Endothelial cell of umbilical vein (primary cell): ENCODE measurements around the gene SCYL1. TPM values are rescaled to one million over a fixed set of nuclear protein-coding genes. Genes with fewer than 3 reads are reported as not detected.

Experiments used
- BruUV-seq: library from RNA; stranded (reverse); fragments of 400-500 nt; replicated peaks from 2 replicates; lab custom pipeline; 2021; lab: Mats Ljungman, UMichigan
- CTCF ChIA-PET: fragments of 300-600, 350-600 bp; sonication (Branson Sonifier 250); formaldehyde crosslinking; loops from one replicate; lab custom pipeline; 2021; ENCODE audit warnings: antibody characterized with exemption, inconsistent platforms; lab: Charles Lee
- POLR2A ChIA-PET: fragments of 300-600, 350-600 bp; sonication (Branson Sonifier 250); formaldehyde crosslinking; loops from one replicate; lab custom pipeline; 2021; ENCODE audit warnings: antibody characterized with exemption, inconsistent platforms; lab: Charles Lee
- DNase-seq: peaks from one replicate; pipeline ENCODE4 v3.0.0-alpha.2; 2011; ENCODE audit warnings: low read depth, low spot score
- FAIRE-seq: peaks from 2 replicates; lab custom pipeline; 2011; peaks lifted over from hg19 to GRCh38; lab: Jason Lieb, UNC
- H2AFZ ChIP-seq: 2 replicates; pipeline ENCODE4 v1.6.0; 2012; ENCODE audit warnings: low read depth, low read length, control low read depth, inconsistent platforms
- H3K27ac ChIP-seq: 2 replicates; pipeline ENCODE4 v1.5.1; 2011; ENCODE audit warnings: low read depth, mild to moderate bottlenecking, control low read depth, low read length, moderate library complexity; ENCODE audit not compliant: insufficient read depth
- H3K27me3 ChIP-seq, 2 experiments: 2 replicates each; pipeline versions ENCODE4 v1.6.0 to v1.6.1; 2011; ENCODE audit warnings: low read length in 2 of 2, mixed read lengths in 1 of 2; ENCODE audit not compliant: control insufficient read depth in 2 of 2, insufficient read depth in 2 of 2
- H3K36me3 ChIP-seq, 2 experiments: 2 replicates in 1 of 2; 3 replicates in 1 of 2; pipeline ENCODE4 v1.5.1; 2011; ENCODE audit warnings: low read length in 2 of 2, mild to moderate bottlenecking in 1 of 2, moderate library complexity in 1 of 2; ENCODE audit not compliant: control insufficient read depth in 2 of 2, insufficient read depth in 2 of 2; ENCODE audit errors: extremely low read depth in 1 of 2
- H3K4me1 ChIP-seq: 3 replicates; pipeline ENCODE4 v1.5.1; 2011; ENCODE audit warnings: mild to moderate bottlenecking, low read length; ENCODE audit not compliant: control insufficient read depth, insufficient read depth; ENCODE audit errors: extremely low read depth
- H3K4me2 ChIP-seq: 2 replicates; pipeline ENCODE4 v1.6.1; 2011; ENCODE audit warnings: low read length, control low read depth, mixed read lengths; ENCODE audit not compliant: insufficient read depth
- H3K4me3 ChIP-seq, 3 experiments: fragments of 200-600 bp in 1 of 3; sonication (generic), shearing (Covaris generic) in 1 of 3; replicated peaks in 1 of 3; 2 replicates each; pipeline ENCODE4 v1.5.1; 2011 to 2016; ENCODE audit warnings: control low read depth in 3 of 3, low read length in 3 of 3, mild to moderate bottlenecking in 2 of 3, inconsistent platforms in 1 of 3, low read depth in 1 of 3, moderate library complexity in 1 of 3; ENCODE audit not compliant: insufficient read depth in 1 of 3
- H3K79me2 ChIP-seq: 2 replicates; pipeline ENCODE4 v1.6.0; 2012; ENCODE audit warnings: low read length, inconsistent platforms; ENCODE audit not compliant: control insufficient read depth, insufficient read depth
- H3K9ac ChIP-seq: replicated peaks from 2 replicates; pipeline ENCODE3; 2011; ENCODE audit warnings: low read length, control low read depth; ENCODE audit not compliant: insufficient read depth; ENCODE audit errors: extremely low read depth
- H3K9me1 ChIP-seq: replicated peaks from 3 replicates; pipeline ENCODE4 v1.6.0; 2011; ENCODE audit warnings: mild to moderate bottlenecking, low read length; ENCODE audit not compliant: control insufficient read depth, insufficient read depth; ENCODE audit errors: extremely low read depth
- H3K9me3 ChIP-seq: replicated peaks from 2 replicates; pipeline ENCODE4 v1.5.1; 2012; ENCODE audit warnings: low read length, inconsistent platforms; ENCODE audit not compliant: control insufficient read depth, insufficient read depth
- H4K20me1 ChIP-seq: replicated peaks from 2 replicates; pipeline ENCODE3; 2011; ENCODE audit warnings: mild to moderate bottlenecking, low read length; ENCODE audit not compliant: control insufficient read depth, insufficient read depth; ENCODE audit errors: extremely low read depth
- EZH2 ChIP-seq: IDR thresholded peaks from 2 replicates; pipeline ENCODE4 v1.6.1; 2012; ENCODE audit warnings: borderline replicate concordance, low read depth, mild to moderate bottlenecking, moderate library complexity, low read length, inconsistent platforms; ENCODE audit not compliant: severe bottlenecking
- FOS ChIP-seq: IDR thresholded peaks from 2 replicates; pipeline ENCODE4 v1.6.1; 2011; ENCODE audit warnings: mild to moderate bottlenecking, low read length, moderate library complexity, borderline replicate concordance; ENCODE audit not compliant: insufficient read depth
- GATA2 ChIP-seq: IDR thresholded peaks from 2 replicates; pipeline ENCODE4 v1.7.0; 2011; ENCODE audit warnings: low read depth, mild to moderate bottlenecking, moderate library complexity, mixed read lengths, low read length; ENCODE audit not compliant: insufficient read length, insufficient read depth
- JUN ChIP-seq: IDR thresholded peaks from 2 replicates; pipeline ENCODE4 v1.6.1; 2011; ENCODE audit warnings: borderline replicate concordance, low read depth; ENCODE audit not compliant: insufficient read length, insufficient read depth
- MYC ChIP-seq: IDR thresholded peaks from one replicate; pipeline ENCODE4 v1.6.1; 2011; ENCODE audit warnings: mild to moderate bottlenecking, low read depth, low read length
- POLR2A ChIP-seq: IDR thresholded peaks from 2 replicates; pipeline ENCODE4 v1.6.1; 2012; ENCODE audit warnings: low read depth, mild to moderate bottlenecking, control low read depth, low read length
- POLR2AphosphoS5 ChIP-seq: IDR thresholded peaks from 2 replicates; pipeline ENCODE4 v1.6.1; 2012; ENCODE audit warnings: low read depth, mild to moderate bottlenecking, control low read depth, low read length, moderate library complexity; ENCODE audit not compliant: insufficient read depth
- dilution Hi-C: fragments of 300-500 bp; cut with MboI; formaldehyde crosslinking; loops from one replicate; pipeline ENCODE4 v1.15.0; 2019; ENCODE audit warnings: low sequenced_read_pairs; ENCODE audit not compliant: extremely low pct_ligation_motif_present
- intact Hi-C: fragments of 100-400 bp; cut with micrococcal nuclease; formaldehyde crosslinking; loops from one replicate; pipeline ENCODE4 v1.10.0; 2022
- polyA plus RNA-seq, 4 experiments: library from polyadenylated mRNA; depleted of rRNA in 3 of 4; stranded (reverse) in 3 of 4; unstranded in 1 of 4; fragments of >200 nt; gene quantifications; 2 replicates each; pipeline versions ENCODE4 v1.2.1 to v1.2.3, GENCODE V29; 2011 to 2012; ENCODE audit warnings: missing spikeins in 1 of 4
- total RNA-seq: library from RNA; stranded (reverse); gene quantifications from 2 replicates; pipeline ENCODE4 v1.2.3, GENCODE V29; 2021
- TF ChIP-seq, protein P1 (sequence below), 2 donors: IDR thresholded peaks; 1 replicate in 1 of 2; 2 replicates in 1 of 2; pipeline ENCODE4 v1.5.1; 2011; ENCODE audit warnings: low read length in 2 of 2, mild to moderate bottlenecking in 2 of 2, moderate library complexity in 2 of 2, control low read depth in 1 of 2, inconsistent platforms in 1 of 2, low read depth in 1 of 2; ENCODE audit not compliant: insufficient read depth in 1 of 2; ENCODE audit errors: extremely low read depth in 1 of 2
- TF ChIP-seq, protein P2 (sequence below): IDR thresholded peaks from 2 replicates; pipeline ENCODE4 v1.6.1; 2011; ENCODE audit not compliant: insufficient read depth, insufficient read length

SCYL1 gene
- total and polyA plus RNA-seq, 2 donors (not counting 3 experiments of a cell fraction or from before 2014, with no cell fraction given): 88.2 to 126 TPM

DNA sequence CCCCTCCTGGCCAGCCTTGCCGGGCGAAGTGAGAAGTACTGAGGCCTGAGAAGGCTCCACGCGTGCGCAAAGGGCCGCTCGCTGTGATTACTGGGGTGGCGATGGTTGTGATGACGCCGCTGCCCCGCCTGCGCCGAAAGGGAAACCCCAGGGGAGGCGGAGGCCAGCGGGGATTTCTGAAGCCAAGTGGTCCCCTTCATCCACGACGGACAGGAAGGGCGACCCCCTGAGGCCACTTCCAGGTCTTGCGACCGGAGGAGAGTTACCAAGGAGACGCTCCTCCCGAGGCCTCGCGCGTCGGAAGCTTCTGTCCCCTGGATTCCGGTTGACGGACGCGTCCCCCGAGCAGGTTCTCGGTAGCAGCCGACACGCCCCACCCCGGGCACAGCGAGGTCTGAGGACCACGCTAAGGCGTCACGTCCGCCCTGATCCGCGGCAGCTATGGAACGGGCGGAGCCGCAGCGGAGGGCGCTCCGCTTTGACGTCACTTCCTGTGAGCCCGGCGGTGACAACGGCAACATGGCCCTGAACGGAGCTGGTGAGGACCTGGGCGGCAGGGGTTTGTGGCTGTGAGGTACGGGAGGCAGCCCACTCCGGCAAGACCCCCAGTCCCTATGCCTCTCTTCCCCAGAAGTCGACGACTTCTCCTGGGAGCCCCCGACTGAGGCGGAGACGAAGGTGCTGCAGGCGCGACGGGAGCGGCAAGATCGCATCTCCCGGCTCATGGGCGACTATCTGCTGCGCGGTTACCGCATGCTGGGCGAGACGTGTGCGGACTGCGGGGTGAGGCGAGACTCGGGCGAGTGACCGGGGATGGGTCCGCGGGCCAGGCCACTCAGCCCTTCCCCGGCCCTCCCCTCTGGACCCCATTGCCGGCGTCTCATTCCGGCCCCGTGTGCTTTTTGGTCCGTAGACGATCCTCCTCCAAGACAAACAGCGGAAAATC lies 45.4 kb downstream of the SCYL1 start, which contains the start of gene ZNRD2:
Gene ZNRD2, plus strand, starts transcription at position 505 of the 946 bp plus-strand sequence. Its CDS starts 15 bp downstream, at position 520.
- dilution Hi-C loops: no loop called here
- peak; percentile 99 for FAIRE-seq

More for the DNA sequence above, 45.4 kb downstream of the SCYL1 start, which contains the start of gene ZNRD2:
- ChIA-PET POLR2A (interaction anchor here (0.5 to 1.2 kb wide), 3 partner anchors 10 to 148 kb away, joined by 3 to 4 read pairs (median 4); partner anchors contain the start of gene NEAT1), CTCF (interaction anchor here (0.6 to 9.7 kb wide), 9 partner anchors 11 to 45 kb away, joined by 3 to 167 read pairs (median 4); partner anchors contain the start of genes LTBP3, MAP3K11 and PCNX3)
- Histone ChIP-seq H3K27ac (peak within 1 kb of the TSS; percentile 61), H4K20me1 (no peaks in the 10 kb centered on the region), H3K4me2 (peak within 1 kb of the TSS; percentile 82), H3K9ac (peak within 1 kb of the TSS; percentile 85), H3K27me3 (no peaks in the 10 kb centered on the region), H3K36me3 (no peaks in the 10 kb centered on the region), H3K9me3 (no peaks in the 10 kb centered on the region), H3K4me1 (peaks cover 51% of the 10 kb centered on the region), H2AFZ (peak within 1 kb of the TSS; percentile 64), H3K4me3 (peak within 1 kb of the TSS; percentile 55 to 66 (median 63)), H3K79me2 (peaks cover 25% of the 10 kb centered on the region), H3K9me1 (no peaks in the 10 kb centered on the region)
- peak; percentile 99 for DNase-seq
- TF ChIP-seq FOS (peak; percentile 40), MYC (peak; percentile 73), EZH2 (no peak), JUN (no peak), GATA2 (no peak), POLR2A (peak; percentile 84), POLR2AphosphoS5 (peak; percentile 78)
- TF ChIP-seq, protein P1, sequence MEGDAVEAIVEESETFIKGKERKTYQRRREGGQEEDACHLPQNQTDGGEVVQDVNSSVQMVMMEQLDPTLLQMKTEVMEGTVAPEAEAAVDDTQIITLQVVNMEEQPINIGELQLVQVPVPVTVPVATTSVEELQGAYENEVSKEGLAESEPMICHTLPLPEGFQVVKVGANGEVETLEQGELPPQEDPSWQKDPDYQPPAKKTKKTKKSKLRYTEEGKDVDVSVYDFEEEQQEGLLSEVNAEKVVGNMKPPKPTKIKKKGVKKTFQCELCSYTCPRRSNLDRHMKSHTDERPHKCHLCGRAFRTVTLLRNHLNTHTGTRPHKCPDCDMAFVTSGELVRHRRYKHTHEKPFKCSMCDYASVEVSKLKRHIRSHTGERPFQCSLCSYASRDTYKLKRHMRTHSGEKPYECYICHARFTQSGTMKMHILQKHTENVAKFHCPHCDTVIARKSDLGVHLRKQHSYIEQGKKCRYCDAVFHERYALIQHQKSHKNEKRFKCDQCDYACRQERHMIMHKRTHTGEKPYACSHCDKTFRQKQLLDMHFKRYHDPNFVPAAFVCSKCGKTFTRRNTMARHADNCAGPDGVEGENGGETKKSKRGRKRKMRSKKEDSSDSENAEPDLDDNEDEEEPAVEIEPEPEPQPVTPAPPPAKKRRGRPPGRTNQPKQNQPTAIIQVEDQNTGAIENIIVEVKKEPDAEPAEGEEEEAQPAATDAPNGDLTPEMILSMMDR (IDR thresholded peaks at IDR 0.05; ENCODE audit: extremely low read depth in 1 of 2, insufficient read depth in 1 of 2, low read depth in 1 of 2, low read length in 2 of 2): peak; percentile 29 to 47
- TF ChIP-seq, protein P2, sequence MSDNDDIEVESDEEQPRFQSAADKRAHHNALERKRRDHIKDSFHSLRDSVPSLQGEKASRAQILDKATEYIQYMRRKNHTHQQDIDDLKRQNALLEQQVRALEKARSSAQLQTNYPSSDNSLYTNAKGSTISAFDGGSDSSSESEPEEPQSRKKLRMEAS: peak; percentile 35
- TSS peak; percentile 59 for BruUV-seq
- intact Hi-C loops: loop anchor here (1.0 to 5.0 kb wide), 4 partner anchors 10 to 188 kb away; partner anchors contain the start of gene SLC25A45
